HG03097 (cell line): ENCODE data around the gene REP15.

Experiments used
- ATAC-seq: cut with Tn5 transposase; IDR thresholded peaks from one replicate; pipeline ENCODE4 v1.9.1; 2021; ENCODE audit not compliant: unreplicated experiment, low FRiP score

REP15 gene

GRCh38 chr12:27696293-27696652, at the start of gene REP15:
TSS of gene REP15 (plus strand) at chr12:27696447. CDS start at chr12:27696563, 116 bp downstream.
- no peak for ATAC-seq

- no peak for ATAC-seq
Observed at GRCh38 chr12:27650011-27650410, 46.2 kb upstream of the REP15 start.

- no peak for ATAC-seq
Observed at GRCh38 chr12:27651201-27651600, 45.0 kb upstream of the REP15 start.

- ATAC-seq = no peak
Observed at GRCh38 chr12:27652174-27652763, 44.0 kb upstream of the REP15 start.

- ATAC-seq = no peak
Observed at GRCh38 chr12:27653661-27654060, 42.6 kb upstream of the REP15 start.

- peak; percentile 47 for ATAC-seq
Observed at GRCh38 chr12:27655476-27655875, 40.8 kb upstream of the REP15 start.

- ATAC-seq = no peak
Observed at GRCh38 chr12:27657296-27657695, 39.0 kb upstream of the REP15 start.

- ATAC-seq = no peak
Observed at GRCh38 chr12:27665704-27666103, 30.5 kb upstream of the REP15 start.

GRCh38 chr12:27666510-27666909, 29.7 kb upstream of the REP15 start:
- ATAC-seq = no peak

- ATAC-seq = no peak
Observed at GRCh38 chr12:27667540-27667939, 28.7 kb upstream of the REP15 start.

- no peak for ATAC-seq
Observed at GRCh38 chr12:27672051-27672450, 24.2 kb upstream of the REP15 start.

- no peak for ATAC-seq
Observed at GRCh38 chr12:27672643-27673042, 23.6 kb upstream of the REP15 start.

- no peak for ATAC-seq
Observed at GRCh38 chr12:27673101-27673718, 23.0 kb upstream of the REP15 start.

- ATAC-seq = no peak
Observed at GRCh38 chr12:27674989-27675388, 21.3 kb upstream of the REP15 start.

- no peak for ATAC-seq
Observed at GRCh38 chr12:27680619-27681018, 15.6 kb upstream of the REP15 start.

- no peak for ATAC-seq
Observed at GRCh38 chr12:27682534-27682933, 13.7 kb upstream of the REP15 start.

GRCh38 chr12:27685274-27685673, 11.0 kb upstream of the REP15 start:
- no peak for ATAC-seq

- ATAC-seq = no peak
Observed at GRCh38 chr12:27686147-27686546, 10.1 kb upstream of the REP15 start.

GRCh38 chr12:27688671-27689070, 7.6 kb upstream of the REP15 start:
- no peak for ATAC-seq

- no peak for ATAC-seq
Observed at GRCh38 chr12:27689558-27690180, 6.6 kb upstream of the REP15 start.

GRCh38 chr12:27693403-27693802, 2.8 kb upstream of the REP15 start:
- no peak for ATAC-seq

GRCh38 chr12:27695556-27696292, 523 bp upstream of the REP15 start:
- ATAC-seq = no peak
